Superior temporal gyrus (tissue), 1 donor: ENCODE data around the gene SRGAP2B.
"Not testable (repeated sequence)": the region's sequence is repeated elsewhere in the genome, so short reads cannot be mapped to it uniquely, and the experiment has no call there.

Experiments used
- DNase-seq: peaks from one replicate; pipeline ENCODE4 v3.0.0-alpha.2; 2016; ENCODE audit errors: extremely low spot score

The SRGAP2B gene

GRCh38 chr1:144947495-144947894 is 147.6 kb downstream of the SRGAP2B start:
- DNase-seq: not testable (repeated sequence)

- DNase-seq: not testable (repeated sequence)
Observed at GRCh38 chr1:144946525-144947480, 148.3 kb downstream of the SRGAP2B start.

GRCh38 chr1:144941710-144942109 is 153.4 kb downstream of the SRGAP2B start:
- DNase-seq: not testable (repeated sequence)

GRCh38 chr1:144940054-144940453 is 155.1 kb downstream of the SRGAP2B start:
- not testable (repeated sequence) for DNase-seq

- not testable (repeated sequence) for DNase-seq
Observed at GRCh38 chr1:144938627-144939026, 156.5 kb downstream of the SRGAP2B start.

- not testable (repeated sequence) for DNase-seq
Observed at GRCh38 chr1:144936186-144936732, 158.9 kb downstream of the SRGAP2B start.

GRCh38 chr1:144935310-144935709 is 159.8 kb downstream of the SRGAP2B start:
- not testable (repeated sequence) for DNase-seq

GRCh38 chr1:144933014-144933413 is 162.1 kb downstream of the SRGAP2B start:
- DNase-seq: not testable (repeated sequence)

- DNase-seq: peak; percentile 6
Observed at GRCh38 chr1:144932153-144932552, 163.0 kb downstream of the SRGAP2B start.

GRCh38 chr1:144931553-144931952 is 163.6 kb downstream of the SRGAP2B start:
- not testable (repeated sequence) for DNase-seq

GRCh38 chr1:144930085-144930777 is 164.9 kb downstream of the SRGAP2B start:
- not testable (repeated sequence) for DNase-seq

- not testable (repeated sequence) for DNase-seq
Observed at GRCh38 chr1:144927292-144927691, 167.8 kb downstream of the SRGAP2B start.

GRCh38 chr1:144923640-144924039 is 171.5 kb downstream of the SRGAP2B start:
- DNase-seq: not testable (repeated sequence)

GRCh38 chr1:144922785-144923184 is 172.3 kb downstream of the SRGAP2B start:
- DNase-seq: peak; percentile 1

GRCh38 chr1:144919106-144919505 is 176.0 kb downstream of the SRGAP2B start:
- DNase-seq: not testable (repeated sequence)

- not testable (repeated sequence) for DNase-seq
Observed at GRCh38 chr1:144918027-144918603, 177.0 kb downstream of the SRGAP2B start.

- not testable (repeated sequence) for DNase-seq
Observed at GRCh38 chr1:144917154-144918026, 177.7 kb downstream of the SRGAP2B start.

- not testable (repeated sequence) for DNase-seq
Observed at GRCh38 chr1:144913977-144914734, 181.0 kb downstream of the SRGAP2B start.

- not testable (repeated sequence) for DNase-seq
Observed at GRCh38 chr1:144913458-144913857, 181.7 kb downstream of the SRGAP2B start.

- DNase-seq: not testable (repeated sequence)
Observed at GRCh38 chr1:144910729-144911128, 184.4 kb downstream of the SRGAP2B start.
